SK-N-SH (cell line): ENCODE data around the gene ZNF516. TPM values are rescaled to one million over a fixed set of nuclear protein-coding genes. Genes with fewer than 3 reads are reported as not detected.
A peak's percentile ranks its signal among the peaks of the same experiment; 100 is the strongest.

Experiments used
- CTCF ChIA-PET: fragments of 300-600, 350-600 bp; formaldehyde crosslinking; extraction: SDS; loops from one replicate; lab custom pipeline; 2021; lab: Yijun Ruan, JAX
- POLR2A ChIA-PET: fragments of 350-600 bp; sonication (Branson Sonifier 250); formaldehyde crosslinking; extraction: SDS; loops from one replicate; lab custom pipeline; 2020; ENCODE audit warnings: antibody characterized with exemption, inconsistent platforms; lab: Yijun Ruan, JAX
- DNase-seq: peaks from one replicate; pipeline ENCODE4 v3.0.0; 2012
- H2AFZ ChIP-seq: fragments of 200-600 bp; sonication (generic); 2 replicates; pipeline ENCODE4 v1.8.1; 2016; ENCODE audit warnings: antibody characterized with exemption, mild to moderate bottlenecking, low read depth
- H3F3A ChIP-seq: fragments of 200-600 bp; sonication (generic); replicated peaks from 2 replicates; pipeline ENCODE3; 2016; ENCODE audit warnings: antibody characterized with exemption, mild to moderate bottlenecking; ENCODE audit not compliant: insufficient read depth
- H3K27ac ChIP-seq, 2 experiments: fragments of 200-500 bp in 1 of 2; fragments of 200-600 bp in 1 of 2; sonication (Bioruptor generic) in 1 of 2; sonication (generic), shearing (Covaris generic) in 1 of 2; 2 replicates each; pipeline versions ENCODE4 v1.5.1 to v1.6.1; 2014 to 2016; ENCODE audit warnings: low read depth in 2 of 2, inconsistent platforms in 1 of 2, low read length in 1 of 2, mild to moderate bottlenecking in 1 of 2, mixed read lengths in 1 of 2
- H3K27me3 ChIP-seq: fragments of 200-600 bp; sonication (generic), shearing (Covaris generic); 2 replicates; pipeline ENCODE4 v1.6.1; 2016; ENCODE audit warnings: mixed run types; ENCODE audit not compliant: insufficient read depth
- H3K36me3 ChIP-seq, 2 experiments: fragments of 200-500 bp in 1 of 2; fragments of 200-600 bp in 1 of 2; sonication (Bioruptor generic) in 1 of 2; sonication (generic) in 1 of 2; replicated peaks in 1 of 2; 2 replicates each; pipeline versions ENCODE3 to v1.5.1; 2014 to 2016; ENCODE audit warnings: low read length in 1 of 2, mild to moderate bottlenecking in 1 of 2; ENCODE audit not compliant: insufficient read depth in 2 of 2, control insufficient read depth in 1 of 2
- H3K4me1 ChIP-seq, 2 experiments: fragments of 200-500 bp in 1 of 2; fragments of 200-600 bp in 1 of 2; sonication (Bioruptor generic) in 1 of 2; sonication (generic), shearing (Covaris generic) in 1 of 2; 2 replicates each; pipeline versions ENCODE4 v1.5.1 to v1.6.1; 2014 to 2016; ENCODE audit warnings: low read depth in 1 of 2, low read length in 1 of 2, mixed run types in 1 of 2; ENCODE audit not compliant: insufficient read depth in 2 of 2, control insufficient read depth in 1 of 2
- H3K4me2 ChIP-seq: fragments of 200-600 bp; sonication (generic), shearing (Covaris generic); 2 replicates; pipeline ENCODE4 v1.6.1; 2017; ENCODE audit warnings: mixed run types
- H3K4me3 ChIP-seq, 2 experiments: fragments of 200-500 bp in 1 of 2; fragments of 200-600 bp in 1 of 2; sonication (Bioruptor generic) in 1 of 2; sonication (generic), shearing (Covaris generic) in 1 of 2; 2 replicates each; pipeline versions ENCODE4 v1.5.1 to v1.8.1; 2014 to 2016; ENCODE audit warnings: low read depth in 2 of 2, inconsistent platforms in 1 of 2, low read length in 1 of 2, mild to moderate bottlenecking in 1 of 2, mixed read lengths in 1 of 2, moderate library complexity in 1 of 2
- H3K79me2 ChIP-seq: fragments of 200-600 bp; sonication (generic); 2 replicates; pipeline ENCODE4 v1.8.1; 2017; ENCODE audit warnings: mild to moderate bottlenecking; ENCODE audit not compliant: insufficient read depth
- H3K9ac ChIP-seq: fragments of 200-600 bp; sonication (generic); 2 replicates; pipeline ENCODE4 v1.6.1; 2017; ENCODE audit warnings: mixed run types
- H3K9me2 ChIP-seq: fragments of 200-600 bp; sonication (generic); 2 replicates; pipeline ENCODE4 v1.6.1; 2017; ENCODE audit warnings: mixed run types
- H3K9me3 ChIP-seq: fragments of 200-600 bp; sonication (generic); 2 replicates; pipeline ENCODE4 v1.6.1; 2017; ENCODE audit warnings: mixed run types, mild to moderate bottlenecking, moderate library complexity
- H4K20me1 ChIP-seq: fragments of 200-600 bp; sonication (generic); 2 replicates; pipeline ENCODE4 v1.6.1; 2017; ENCODE audit warnings: mild to moderate bottlenecking, mixed run types; ENCODE audit not compliant: insufficient read depth
- CHD2 ChIP-seq: fragments of 150-350 bp; IDR thresholded peaks from 2 replicates; pipeline ENCODE4 v1.6.1; 2018; ENCODE audit warnings: low read length; ENCODE audit not compliant: partially characterized antibody
- EZH2phosphoT487 ChIP-seq: fragments of 200-600 bp; sonication (generic); IDR thresholded peaks from 2 replicates; pipeline ENCODE4 v1.6.1; 2017; ENCODE audit warnings: low read depth, mixed run types, mild to moderate bottlenecking, antibody characterized with exemption, moderate library complexity, borderline replicate concordance
- GABPA ChIP-seq: IDR thresholded peaks from 2 replicates; pipeline ENCODE4 v1.4.0; 2012; ENCODE audit warnings: low read depth, mild to moderate bottlenecking
- JUND ChIP-seq: IDR thresholded peaks from 2 replicates; pipeline ENCODE4 v1.4.0; 2012
- MAX ChIP-seq: IDR thresholded peaks from 2 replicates; pipeline ENCODE4 v1.4.0; 2012; ENCODE audit warnings: low read depth
- MEF2A ChIP-seq: IDR thresholded peaks from 2 replicates; pipeline ENCODE4 v1.4.0; 2012; ENCODE audit warnings: low read depth, borderline replicate concordance
- NRF1 ChIP-seq: IDR thresholded peaks from 2 replicates; pipeline ENCODE4 v1.6.1; 2012; ENCODE audit warnings: low read depth, mild to moderate bottlenecking, low read length
- PBX3 ChIP-seq: IDR thresholded peaks from 2 replicates; pipeline ENCODE4; 2012
- POLR2AphosphoS5 ChIP-seq: IDR thresholded peaks from 2 replicates; pipeline ENCODE4 v1.6.1; 2012; ENCODE audit warnings: low read depth, low read length
- RCOR1 ChIP-seq: fragments of 150-350 bp; IDR thresholded peaks from 2 replicates; pipeline ENCODE4 v1.6.1; 2017; ENCODE audit warnings: antibody characterized with exemption, low read length
- SMC3 ChIP-seq: IDR thresholded peaks from 2 replicates; pipeline ENCODE4 v1.6.1; 2012; ENCODE audit warnings: low read depth, low read length, improper control_type of control experiment
- TEAD4 ChIP-seq: IDR thresholded peaks from 2 replicates; pipeline ENCODE4 v1.4.0; 2012; ENCODE audit warnings: mild to moderate bottlenecking, borderline replicate concordance; ENCODE audit not compliant: insufficient read depth
- ZBTB33 ChIP-seq: IDR thresholded peaks from 2 replicates; pipeline ENCODE4 v1.4.0; 2012; ENCODE audit warnings: low read depth, borderline replicate concordance
- WGBS: methylation state at CpG from one replicate; pipeline ENCODE4 v1.1.6; 2017; ENCODE audit warnings: low lambda C conversion rate; 5-methylcytosine and 5-hydroxymethylcytosine counted together
- polyA plus RNA-seq, 3 experiments: library from polyadenylated mRNA; depleted of rRNA; stranded (reverse); fragments of >200 nt; gene quantifications; 2 replicates each; pipeline ENCODE4 v1.2.3, GENCODE V29; 2012
- TF ChIP-seq, protein P1 (sequence below): fragments of 200-600 bp; sonication (generic); IDR thresholded peaks from 2 replicates; pipeline ENCODE4 v1.6.1; 2017; ENCODE audit warnings: antibody characterized with exemption, mild to moderate bottlenecking, moderate library complexity

The ZNF516 gene
- polyA plus RNA-seq, 1 of the 3 experiments (the other 2 are of a cell fraction): 4.4 TPM

DNA sequence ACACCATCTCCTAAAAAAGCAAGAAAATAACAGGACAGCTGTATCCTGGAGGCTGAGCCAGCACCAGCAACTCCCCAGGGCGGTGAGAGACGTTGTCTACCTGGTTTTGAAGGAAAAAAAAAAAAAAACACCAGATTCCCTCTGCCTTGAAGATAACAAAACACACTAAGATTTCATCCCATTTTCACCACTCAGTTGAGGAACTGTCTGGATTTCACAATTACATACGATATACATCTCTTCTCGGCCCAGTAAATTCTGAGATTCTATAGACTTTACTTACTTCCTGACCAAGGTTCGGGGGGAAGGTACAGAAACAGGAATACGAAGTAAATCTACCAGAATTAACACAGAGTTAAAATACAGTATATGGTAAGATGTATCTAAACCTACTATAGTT, 8.5 kb downstream of the ZNF516 start:
- Histone ChIP-seq H3K27ac (peak overlapping the region in 1 of 2 experiments; percentile 39; a peak in 1 of 4 replicates), H4K20me1 (peaks cover 6% of the 10 kb centered on the region; the same call in 1 of the 2 replicates), H3K27me3 (no peaks in the 10 kb centered on the region; the same call in 1 of the 2 replicates), H3K36me3 (no peaks in the 10 kb centered on the region), H3K4me3 (no peak overlapping the region), H3K9ac (no peak overlapping the region), H3K4me1 (peaks cover 15 to 19% of the 10 kb centered on the region in 2 experiments; a peak in 3 of 4 replicates), H3K9me3 (no peaks in the 10 kb centered on the region), H3K4me2 (no peak overlapping the region), H3K9me2 (no peaks in the 10 kb centered on the region), H3K79me2 (peaks cover 31% of the 10 kb centered on the region), H2AFZ (no peak overlapping the region), H3F3A (no peaks in the 10 kb centered on the region)
- ChIA-PET POLR2A (no interaction called here), CTCF (interaction anchor here (1.9 kb wide), 1 partner anchor 88 kb away, joined by 10 read pairs; no protein-coding TSS in a partner anchor)
- WGBS: 37% methylated on average over 6 of the region's 6 CpGs
- TF ChIP-seq CHD2: no peak
- TF ChIP-seq SMC3: no peak
- TF ChIP-seq, protein P1, sequence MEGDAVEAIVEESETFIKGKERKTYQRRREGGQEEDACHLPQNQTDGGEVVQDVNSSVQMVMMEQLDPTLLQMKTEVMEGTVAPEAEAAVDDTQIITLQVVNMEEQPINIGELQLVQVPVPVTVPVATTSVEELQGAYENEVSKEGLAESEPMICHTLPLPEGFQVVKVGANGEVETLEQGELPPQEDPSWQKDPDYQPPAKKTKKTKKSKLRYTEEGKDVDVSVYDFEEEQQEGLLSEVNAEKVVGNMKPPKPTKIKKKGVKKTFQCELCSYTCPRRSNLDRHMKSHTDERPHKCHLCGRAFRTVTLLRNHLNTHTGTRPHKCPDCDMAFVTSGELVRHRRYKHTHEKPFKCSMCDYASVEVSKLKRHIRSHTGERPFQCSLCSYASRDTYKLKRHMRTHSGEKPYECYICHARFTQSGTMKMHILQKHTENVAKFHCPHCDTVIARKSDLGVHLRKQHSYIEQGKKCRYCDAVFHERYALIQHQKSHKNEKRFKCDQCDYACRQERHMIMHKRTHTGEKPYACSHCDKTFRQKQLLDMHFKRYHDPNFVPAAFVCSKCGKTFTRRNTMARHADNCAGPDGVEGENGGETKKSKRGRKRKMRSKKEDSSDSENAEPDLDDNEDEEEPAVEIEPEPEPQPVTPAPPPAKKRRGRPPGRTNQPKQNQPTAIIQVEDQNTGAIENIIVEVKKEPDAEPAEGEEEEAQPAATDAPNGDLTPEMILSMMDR: no peak
- DNase-seq: no peak

DNA sequence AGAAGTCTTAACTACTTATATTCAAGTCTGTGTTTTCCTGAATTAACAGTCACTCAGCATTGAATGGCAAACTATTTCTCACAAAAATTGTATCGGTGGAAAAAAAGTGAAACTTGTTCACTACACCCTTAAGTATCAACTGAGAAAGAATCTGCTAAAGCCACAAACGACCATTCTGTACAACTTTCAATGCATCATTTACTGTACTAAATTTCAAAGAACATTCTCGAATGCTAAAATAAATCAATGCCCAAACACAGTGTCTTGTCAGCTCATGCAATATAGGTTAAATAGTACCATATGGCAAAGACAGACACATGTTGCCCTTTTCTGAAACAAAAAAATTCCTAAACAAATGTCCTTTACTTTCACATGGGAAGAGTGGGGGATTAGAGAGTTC, 9.0 kb downstream of the ZNF516 start:
- POLR2A ChIA-PET: no interaction called here

DNA sequence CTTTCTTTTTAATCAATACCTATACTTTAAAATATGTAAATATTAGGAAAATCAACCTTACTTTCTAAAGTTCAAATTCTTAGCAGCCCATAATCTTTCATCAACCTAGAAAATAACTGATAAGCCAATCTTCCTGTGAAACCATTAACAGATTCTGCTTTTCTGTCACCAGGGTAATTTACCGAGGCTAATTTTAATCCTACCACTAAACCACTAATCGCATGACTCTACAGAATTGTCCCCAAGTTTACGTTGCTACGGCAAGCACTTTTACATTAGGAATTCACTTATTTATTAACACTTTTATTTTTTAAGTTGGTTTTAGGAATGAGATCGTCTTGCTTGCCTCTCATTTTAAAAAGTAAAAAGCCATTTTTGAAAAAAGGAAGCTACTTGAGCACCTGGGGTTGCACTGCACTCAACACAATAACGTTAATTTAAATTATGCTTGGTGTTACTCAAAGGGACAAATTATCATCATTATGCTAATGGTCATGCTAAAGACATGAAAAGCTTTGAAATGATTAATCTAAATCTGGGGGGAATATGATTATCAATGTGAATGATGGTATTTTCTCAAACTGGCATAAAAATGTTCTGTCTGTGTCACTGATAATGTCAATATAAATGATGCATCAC, 10.2 kb downstream of the ZNF516 start:
- ChIA-PET CTCF (interaction anchor here (1.5 to 1.6 kb wide), 2 partner anchors 9 to 27 kb away, joined by 3 read pairs; no protein-coding TSS in a partner anchor), POLR2A (no interaction called here)
- WGBS: 61% methylated on average over 6 of the region's 6 CpGs
- Histone ChIP-seq H3K36me3 (no peaks in the 10 kb centered on the region), H3K4me1 (peaks cover 15 to 16% of the 10 kb centered on the region in 2 experiments; a peak in 3 of 4 replicates), H3K27me3 (no peaks in the 10 kb centered on the region; the same call in 1 of the 2 replicates), H3K9ac (no peak overlapping the region), H2AFZ (no peak overlapping the region), H3K9me2 (no peaks in the 10 kb centered on the region), H3K79me2 (peaks cover 32% of the 10 kb centered on the region), H3K9me3 (no peaks in the 10 kb centered on the region), H4K20me1 (peaks cover 6% of the 10 kb centered on the region; the same call in 1 of the 2 replicates), H3K27ac (no peak overlapping the region), H3K4me3 (no peak overlapping the region), H3K4me2 (no peak overlapping the region), H3F3A (no peaks in the 10 kb centered on the region)
- DNase-seq: no peak
- TF ChIP-seq GABPA: no peak
- TF ChIP-seq MEF2A: no peak
- no peak for TF ChIP-seq ZBTB33
- TF ChIP-seq JUND: no peak
- no peak for TF ChIP-seq MAX
- TF ChIP-seq RCOR1: no peak
- no peak for TF ChIP-seq TEAD4
- no peak for TF ChIP-seq EZH2phosphoT487
- TF ChIP-seq PBX3: no peak
- no peak for TF ChIP-seq NRF1

More for the DNA sequence above, 9.0 kb downstream of the ZNF516 start:
- no peak for DNase-seq
- peak overlapping the region in 1 of 2 experiments; percentile 39; a peak in 1 of 4 replicates for H3K27ac ChIP-seq
- peaks cover 6% of the 10 kb centered on the region; the same call in 1 of the 2 replicates for H4K20me1 ChIP-seq
- H3K4me2 ChIP-seq: no peak overlapping the region
- 23% methylated on average over 3 of the region's 3 CpGs for WGBS
- no peak overlapping the region for H3K9ac ChIP-seq
- H3F3A ChIP-seq: no peaks in the 10 kb centered on the region
- H3K4me3 ChIP-seq: no peak overlapping the region
- no peak overlapping the region for H2AFZ ChIP-seq
- peaks cover 15 to 19% of the 10 kb centered on the region in 2 experiments; a peak in 3 of 4 replicates for H3K4me1 ChIP-seq
- no peak for TF ChIP-seq POLR2AphosphoS5
- TF ChIP-seq SMC3: no peak
- TF ChIP-seq MAX: no peak
- H3K79me2 ChIP-seq: peaks cover 36% of the 10 kb centered on the region
- CTCF ChIA-PET: interaction anchor here (1.6 kb wide), 1 partner anchor 28 kb away, joined by 3 read pairs; no protein-coding TSS in a partner anchor
- no peaks in the 10 kb centered on the region for H3K9me3 ChIP-seq
- no peaks in the 10 kb centered on the region for H3K36me3 ChIP-seq
- H3K27me3 ChIP-seq: no peaks in the 10 kb centered on the region; the same call in 1 of the 2 replicates
- no peaks in the 10 kb centered on the region for H3K9me2 ChIP-seq
